Umbilical cord (tissue), 2 donors: ENCODE data around the gene DACH1. TPM values are rescaled to one million over a fixed set of nuclear protein-coding genes. Genes with fewer than 3 reads are reported as not detected.

Source experiments
- DNase-seq: peaks from one replicate; pipeline ENCODE4 v3.0.0-alpha.2; 2015; ENCODE audit warnings: low spot score
- total RNA-seq: library from RNA; depleted of rRNA; stranded (reverse); fragments of >200 nt; gene quantifications from one replicate; pipeline ENCODE4 v1.2.3, GENCODE V29; 2014; ENCODE audit warnings: low replicate concordance; ENCODE audit not compliant: insufficient read depth

DACH1 gene
- total RNA-seq, 1 donor from 2014 or later = 3.6 TPM

- DNase-seq = no peak
Observed at GRCh38 chr13:71589032-71589431, 278.0 kb downstream of the DACH1 start.

- no peak for DNase-seq
Observed at GRCh38 chr13:71587817-71588216, 279.2 kb downstream of the DACH1 start.

- no peak for DNase-seq
Observed at GRCh38 chr13:71587193-71587592, 279.8 kb downstream of the DACH1 start.

DNA sequence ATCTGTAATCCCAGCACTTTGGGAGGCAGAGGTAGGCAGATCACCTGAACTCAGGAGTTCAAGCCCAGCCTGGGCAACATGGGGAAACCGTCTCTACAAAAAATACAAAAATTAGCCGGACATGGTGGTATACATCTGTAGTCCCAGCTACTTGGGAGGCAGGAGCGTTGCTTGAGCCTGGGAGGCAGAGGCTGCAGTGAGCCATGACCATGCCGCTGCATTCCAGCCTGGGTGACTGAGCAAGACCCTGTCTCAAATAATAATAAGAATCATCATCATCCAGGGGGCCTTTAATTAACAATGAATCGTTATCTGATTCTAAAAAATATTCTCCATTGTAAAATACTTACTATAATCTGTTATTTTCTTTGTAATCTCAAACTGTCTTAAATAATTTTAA, 283.4 kb downstream of the DACH1 start:
- no peak for DNase-seq

DNA sequence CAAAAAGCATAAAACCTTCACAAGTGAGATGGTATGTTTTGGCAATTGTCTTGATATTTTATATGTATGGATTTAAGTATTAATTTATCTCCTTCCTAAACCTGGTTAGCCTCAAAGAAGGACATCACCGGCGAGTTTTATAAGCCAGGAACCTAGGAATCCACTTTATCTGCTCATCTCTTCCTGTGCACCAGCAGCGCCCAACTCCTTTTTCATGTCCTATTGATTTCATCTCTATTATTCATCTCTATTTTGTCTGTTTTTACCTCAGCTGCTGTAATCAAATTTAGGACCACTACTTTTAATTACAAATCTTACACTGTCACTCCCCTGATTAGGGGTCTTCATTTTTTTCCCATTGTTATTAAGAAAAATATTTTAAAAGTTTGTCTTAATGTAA, 286.4 kb downstream of the DACH1 start:
- no peak for DNase-seq

GRCh38 chr13:71578048-71578447, 289.0 kb downstream of the DACH1 start:
- no peak for DNase-seq

DNA sequence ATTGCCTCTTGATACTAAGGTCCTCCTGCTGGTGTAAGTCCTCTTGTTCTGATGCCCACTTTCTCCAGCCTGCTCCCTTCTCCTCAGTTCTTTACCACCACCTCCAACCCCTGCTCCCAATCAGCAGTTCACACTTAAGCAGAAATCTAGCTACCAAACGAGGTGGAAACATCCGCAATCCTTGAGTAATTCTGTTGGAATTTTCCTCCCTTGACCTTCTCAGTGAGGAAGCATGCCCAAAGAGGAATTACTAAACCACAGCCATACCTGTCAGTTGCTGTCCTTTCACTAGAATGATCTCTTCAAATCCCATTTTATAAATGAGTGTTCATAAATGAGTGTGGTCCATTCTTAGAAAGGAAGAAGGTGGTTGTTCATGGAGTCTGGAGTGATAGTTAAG, 289.9 kb downstream of the DACH1 start:
- no peak for DNase-seq

- DNase-seq = no peak
Observed at GRCh38 chr13:71576571-71576970, 290.4 kb downstream of the DACH1 start.

GRCh38 chr13:71546881-71547280, 320.1 kb downstream of the DACH1 start:
- no peak for DNase-seq

DNA sequence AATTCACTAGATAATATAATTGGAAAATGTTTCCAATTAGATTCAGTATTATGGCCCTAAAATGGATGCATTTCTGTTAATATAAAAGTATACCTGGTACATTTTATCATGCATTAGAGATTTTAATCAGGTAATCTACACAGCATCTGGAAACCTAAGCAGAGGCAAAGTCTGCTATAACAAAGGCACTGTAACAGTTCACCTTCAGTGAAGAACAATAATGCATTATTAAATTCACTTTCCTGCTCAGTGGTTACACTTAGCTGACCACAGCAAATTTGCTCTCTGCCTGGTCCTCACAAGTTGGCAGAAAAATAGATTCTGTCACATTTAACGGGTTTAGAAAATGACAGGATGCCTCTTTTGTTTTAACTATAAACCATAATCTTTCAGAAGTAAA, 326.9 kb downstream of the DACH1 start:
- DNase-seq = no peak

DNA sequence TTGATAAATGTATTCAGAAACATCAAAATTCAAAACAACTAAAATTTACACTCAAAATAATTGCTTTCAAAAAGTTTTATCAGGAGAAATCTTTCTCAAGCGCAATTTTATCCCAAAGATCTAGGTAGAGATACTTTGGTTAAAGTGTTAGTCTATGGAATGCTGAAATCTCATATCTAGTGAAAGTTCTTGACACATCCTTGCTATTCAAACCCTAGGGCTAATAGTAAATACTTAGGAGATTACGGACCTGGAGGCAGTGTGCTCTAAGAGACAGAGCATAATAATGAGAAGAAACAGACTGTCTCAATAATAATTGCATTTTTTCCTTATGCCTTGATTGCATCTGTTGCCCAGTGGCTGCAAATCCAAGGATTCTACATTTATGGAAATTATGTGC, 330.8 kb downstream of the DACH1 start:
- DNase-seq = no peak

GRCh38 chr13:71524613-71525304, 342.2 kb downstream of the DACH1 start:
- DNase-seq = no peak

GRCh38 chr13:71524245-71524612, 342.8 kb downstream of the DACH1 start:
- no peak for DNase-seq

GRCh38 chr13:71522941-71523526, 344.0 kb downstream of the DACH1 start:
- DNase-seq = no peak

DNA sequence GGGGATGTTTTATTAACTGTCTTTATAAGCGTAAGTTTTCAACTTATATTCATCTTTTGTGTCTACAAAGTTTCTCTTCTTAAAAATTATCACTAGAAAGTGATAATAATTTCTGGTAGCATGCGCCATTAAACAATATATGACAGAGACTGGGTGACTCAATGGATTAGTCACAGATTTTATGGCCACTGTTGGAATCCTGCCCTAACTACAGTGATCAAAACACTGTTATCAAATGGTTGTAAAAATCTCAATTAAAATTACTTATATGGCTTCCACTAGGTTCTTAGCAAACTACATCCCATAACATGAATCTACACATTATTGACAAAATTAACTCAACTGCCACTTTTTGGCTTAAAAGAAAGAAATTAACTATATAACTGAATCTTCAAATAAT, 350.0 kb downstream of the DACH1 start:
- no peak for DNase-seq

- no peak for DNase-seq
Observed at GRCh38 chr13:71516521-71516920, 350.5 kb downstream of the DACH1 start.

GRCh38 chr13:71515744-71516038, 351.3 kb downstream of the DACH1 start:
- no peak for DNase-seq

GRCh38 chr13:71514900-71515743, 351.9 kb downstream of the DACH1 start:
- no peak for DNase-seq

DNA sequence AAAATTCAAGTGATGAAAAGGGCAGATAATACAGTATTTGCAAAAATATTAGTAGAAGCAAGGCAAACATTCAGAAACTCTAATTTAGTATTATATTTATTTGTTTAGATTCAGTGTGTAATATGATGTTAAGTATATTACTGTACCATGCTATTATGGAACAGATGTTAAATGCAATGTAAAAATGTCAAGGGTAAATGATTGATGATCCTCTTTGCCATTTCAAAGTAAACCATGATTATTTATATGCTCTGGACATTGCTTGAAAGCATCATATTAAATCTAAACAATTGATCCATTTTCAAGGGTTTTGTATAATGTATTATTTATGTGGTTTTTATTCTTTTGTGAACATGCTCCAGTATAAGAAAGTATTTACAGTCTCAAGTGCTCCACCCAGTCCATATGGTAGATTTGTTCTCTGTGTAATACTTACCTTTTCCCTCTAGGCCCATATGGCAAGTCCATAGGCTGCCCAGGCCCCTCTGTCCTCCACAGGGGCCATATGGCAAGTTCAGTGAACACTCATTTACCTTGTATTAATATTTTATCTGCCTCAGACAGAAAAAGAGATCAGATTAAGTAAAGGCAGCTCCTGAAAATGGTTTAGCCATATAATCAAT, 353.5 kb downstream of the DACH1 start:
- DNase-seq = no peak

DNA sequence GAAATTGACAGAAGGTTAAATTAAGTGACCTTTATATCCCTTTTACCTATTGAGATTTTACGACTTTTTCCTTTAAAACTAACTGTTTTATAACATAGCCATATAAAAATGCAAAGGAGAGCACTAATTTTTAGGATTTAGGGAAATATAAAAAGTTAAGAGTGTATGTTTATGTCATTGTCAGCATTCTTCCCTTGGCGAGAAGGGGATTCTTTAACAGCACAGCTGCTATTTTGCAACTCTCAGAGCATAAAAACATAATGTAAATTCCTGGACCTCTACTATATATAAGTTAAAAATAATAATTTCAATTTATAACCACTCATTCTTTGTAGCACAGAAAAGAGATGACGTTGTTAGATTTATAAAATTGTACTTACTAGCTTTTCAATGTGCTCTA, 363.2 kb downstream of the DACH1 start:
- no peak for DNase-seq

DNA sequence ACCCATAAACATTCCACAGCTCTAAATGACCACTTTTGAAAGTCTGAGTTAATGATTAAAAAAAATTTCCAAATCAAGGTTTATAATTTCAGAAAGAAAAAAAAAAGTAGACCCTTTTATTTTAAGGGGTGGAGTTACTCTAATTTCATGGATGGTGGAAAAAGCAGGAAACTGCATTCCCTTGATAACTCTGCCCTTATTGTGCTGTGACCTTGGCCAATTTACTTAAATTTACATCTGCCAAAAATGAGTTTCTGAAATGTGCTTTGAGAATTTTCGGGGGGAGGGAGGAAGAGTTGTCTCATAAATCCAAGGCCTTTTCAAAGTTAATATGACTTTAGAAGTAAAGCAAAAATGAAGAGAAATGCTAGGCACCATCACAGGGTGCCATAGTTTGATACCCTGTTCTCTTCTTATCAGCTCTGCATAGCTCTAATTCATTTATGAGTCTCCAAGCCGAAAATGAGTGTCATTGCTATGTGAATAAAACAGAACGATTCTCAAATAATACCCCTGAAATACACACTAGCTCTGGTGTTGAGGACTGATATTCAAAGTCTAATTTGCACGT, 367.0 kb downstream of the DACH1 start:
- DNase-seq = no peak

GRCh38 chr13:71499235-71499634, 367.8 kb downstream of the DACH1 start:
- no peak for DNase-seq
